Chondrocyte (in vitro differentiated cells): ENCODE measurements around the gene PRR9. TPM values are rescaled to one million over a fixed set of nuclear protein-coding genes. Genes with fewer than 3 reads are reported as not detected.
A peak's percentile ranks its signal among the peaks of the same experiment; 100 is the strongest.

Experiments
- DNase-seq: peaks from one replicate; pipeline ENCODE4 v3.0.0; 2021; ENCODE audit warnings: mixed read lengths, low spot score
- H3K27ac Mint-ChIP-seq: one replicate; pipeline ENCODE4 v1.8.0; 2021; ENCODE audit warnings: mild to moderate bottlenecking, moderate library complexity, mixed read lengths; ENCODE audit not compliant: unreplicated experiment
- H3K27me3 Mint-ChIP-seq: 2 replicates; pipeline ENCODE4 v1.8.0; 2021; ENCODE audit warnings: low read depth, mixed read lengths
- H3K36me3 Mint-ChIP-seq: 2 replicates; pipeline ENCODE4 v1.8.0; 2021; ENCODE audit warnings: low read depth, mixed read lengths
- H3K4me1 Mint-ChIP-seq: 2 replicates; pipeline ENCODE4 v1.8.0; 2021; ENCODE audit warnings: low read depth, mild to moderate bottlenecking, mixed read lengths
- H3K4me3 Mint-ChIP-seq: one replicate; pipeline ENCODE4 v1.8.0; 2021; ENCODE audit warnings: mild to moderate bottlenecking, moderate library complexity, mixed read lengths; ENCODE audit not compliant: unreplicated experiment
- H3K9me3 Mint-ChIP-seq: 2 replicates; pipeline ENCODE4 v1.8.0; 2021; ENCODE audit warnings: low read depth, mixed read lengths
- CTCF ChIP-seq: fragments of 200-600 bp; sonication (generic); IDR thresholded peaks from 2 replicates; pipeline ENCODE4 v1.5.0; 2021; ENCODE audit warnings: antibody characterized with exemption, mild to moderate bottlenecking, moderate library complexity
- total RNA-seq: library from RNA; stranded (reverse); gene quantifications from 3 replicates; pipeline ENCODE4 v1.2.1, GENCODE V29; 2021

The PRR9 gene
- total RNA-seq, 1 donor from 2014 or later = not detected

- no peaks in the 10 kb centered on the region for H3K4me1 Mint-ChIP-seq
- H3K27me3 Mint-ChIP-seq = no peaks in the 10 kb centered on the region
- H3K27ac Mint-ChIP-seq = no peak overlapping the region
- no peak for TF ChIP-seq CTCF
- H3K4me3 Mint-ChIP-seq = no peak overlapping the region
- no peaks in the 10 kb centered on the region for H3K36me3 Mint-ChIP-seq
- DNase-seq = no peak
- H3K9me3 Mint-ChIP-seq = peaks cover 17% of the 10 kb centered on the region
These were observed 27.0 kb upstream of the PRR9 start for GRCh38 chr1:153190373-153190772.

GRCh38 chr1:153192697-153193096 is 24.7 kb upstream of the PRR9 start:
- peak; percentile 6 for TF ChIP-seq CTCF
- H3K4me1 Mint-ChIP-seq = no peaks in the 10 kb centered on the region
- no peak overlapping the region for H3K4me3 Mint-ChIP-seq
- no peak overlapping the region for H3K27ac Mint-ChIP-seq
- H3K27me3 Mint-ChIP-seq = no peaks in the 10 kb centered on the region
- no peaks in the 10 kb centered on the region for H3K36me3 Mint-ChIP-seq
- no peak for DNase-seq
- H3K9me3 Mint-ChIP-seq = no peaks in the 10 kb centered on the region

- TF ChIP-seq CTCF = no peak
- Mint-ChIP-seq H3K36me3 (no peaks in the 10 kb centered on the region), H3K4me1 (no peaks in the 10 kb centered on the region), H3K9me3 (no peaks in the 10 kb centered on the region), H3K4me3 (no peak overlapping the region), H3K27ac (no peak overlapping the region), H3K27me3 (peaks cover 2% of the 10 kb centered on the region)
- DNase-seq = no peak
These were observed 22.9 kb upstream of the PRR9 start for GRCh38 chr1:153194331-153195050.

DNA sequence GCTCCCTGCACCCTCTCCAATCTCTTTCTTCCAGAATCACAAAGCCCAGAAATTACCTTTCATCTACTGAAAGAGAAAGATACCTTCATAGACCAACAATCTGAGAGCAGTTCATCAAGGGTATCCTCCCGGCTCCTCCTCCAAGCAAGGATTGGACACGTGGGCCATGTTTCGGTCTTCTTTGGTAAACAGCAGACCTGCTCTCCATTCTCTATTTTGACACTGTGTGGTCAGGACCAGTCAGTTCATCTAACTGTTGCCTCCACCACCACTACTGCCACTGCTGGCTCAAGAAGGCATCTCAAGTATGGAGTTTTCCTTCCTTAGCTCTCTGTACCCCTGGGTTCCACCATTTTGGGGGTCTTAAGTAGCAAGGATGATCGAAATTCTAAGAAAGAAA is 22.2 kb upstream of the PRR9 start:
- no peak overlapping the region for H3K27ac Mint-ChIP-seq
- H3K4me1 Mint-ChIP-seq = no peaks in the 10 kb centered on the region
- H3K9me3 Mint-ChIP-seq = no peaks in the 10 kb centered on the region
- H3K27me3 Mint-ChIP-seq = peaks cover 3% of the 10 kb centered on the region
- no peak for TF ChIP-seq CTCF
- no peaks in the 10 kb centered on the region for H3K36me3 Mint-ChIP-seq
- no peak for DNase-seq
- H3K4me3 Mint-ChIP-seq = no peak overlapping the region

- Mint-ChIP-seq H3K4me1 (no peaks in the 10 kb centered on the region), H3K4me3 (no peak overlapping the region), H3K27ac (no peak overlapping the region), H3K27me3 (peaks cover 5% of the 10 kb centered on the region), H3K36me3 (no peaks in the 10 kb centered on the region), H3K9me3 (no peaks in the 10 kb centered on the region)
- DNase-seq = no peak
- no peak for TF ChIP-seq CTCF
These were observed 15.4 kb upstream of the PRR9 start for GRCh38 chr1:153202006-153202405.
